ENCODE measurements around the gene COL3A1.

GRCh38 chr2:188965563-188965962 lies 8.6 kb upstream of the COL3A1 start:
- no peak for TF ChIP-seq CTCF (IDR thresholded peaks at IDR 0.05)
- TF ChIP-seq EP300 (IDR thresholded peaks at IDR 0.05) = no peak
